Testis (tissue), 2 donors: ENCODE measurements around the gene PPOX.

Experiments used
- POLR2A ChIP-seq: fragments of 450-650 bp; IDR thresholded peaks from one replicate; pipeline ENCODE4 v1.6.1; 2017; ENCODE audit warnings: antibody characterized with exemption, mild to moderate bottlenecking, moderate library complexity
- TF ChIP-seq, protein P1 (sequence below), 3 experiments: fragments of 450-650 bp in 2 of 3; fragments of 200-600 bp in 1 of 3; sonication (generic) in 1 of 3; IDR thresholded peaks; one replicate each; pipeline ENCODE4 v1.5.1; 2016 to 2019; ENCODE audit warnings: antibody characterized with exemption in 3 of 3, mild to moderate bottlenecking in 2 of 3, moderate library complexity in 1 of 3

GRCh38 chr1:161207173-161207572, 40.9 kb downstream of the PPOX start:
- TF ChIP-seq, protein P1, sequence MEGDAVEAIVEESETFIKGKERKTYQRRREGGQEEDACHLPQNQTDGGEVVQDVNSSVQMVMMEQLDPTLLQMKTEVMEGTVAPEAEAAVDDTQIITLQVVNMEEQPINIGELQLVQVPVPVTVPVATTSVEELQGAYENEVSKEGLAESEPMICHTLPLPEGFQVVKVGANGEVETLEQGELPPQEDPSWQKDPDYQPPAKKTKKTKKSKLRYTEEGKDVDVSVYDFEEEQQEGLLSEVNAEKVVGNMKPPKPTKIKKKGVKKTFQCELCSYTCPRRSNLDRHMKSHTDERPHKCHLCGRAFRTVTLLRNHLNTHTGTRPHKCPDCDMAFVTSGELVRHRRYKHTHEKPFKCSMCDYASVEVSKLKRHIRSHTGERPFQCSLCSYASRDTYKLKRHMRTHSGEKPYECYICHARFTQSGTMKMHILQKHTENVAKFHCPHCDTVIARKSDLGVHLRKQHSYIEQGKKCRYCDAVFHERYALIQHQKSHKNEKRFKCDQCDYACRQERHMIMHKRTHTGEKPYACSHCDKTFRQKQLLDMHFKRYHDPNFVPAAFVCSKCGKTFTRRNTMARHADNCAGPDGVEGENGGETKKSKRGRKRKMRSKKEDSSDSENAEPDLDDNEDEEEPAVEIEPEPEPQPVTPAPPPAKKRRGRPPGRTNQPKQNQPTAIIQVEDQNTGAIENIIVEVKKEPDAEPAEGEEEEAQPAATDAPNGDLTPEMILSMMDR (IDR thresholded peaks at IDR 0.05): no peak
- no peak for TF ChIP-seq POLR2A
